HT-29 (cell line): ENCODE data around the gene CTDP1. TPM values are rescaled to one million over a fixed set of nuclear protein-coding genes. Genes with fewer than 3 reads are reported as not detected.

Source experiments
- DNase-seq: peaks from one replicate; pipeline ENCODE4 v3.0.0-alpha.2; 2015; ENCODE audit warnings: low spot score
- total RNA-seq: library from RNA; depleted of rRNA; stranded (reverse); fragments of >200 nt; shearing (Covaris generic); gene quantifications from 2 replicates; pipeline ENCODE4 v1.2.3, GENCODE V29; 2014

Gene CTDP1
- total RNA-seq, 1 experiment from 2014 or later = 30.9 TPM

- DNase-seq = no peak
These were observed 36.3 kb upstream of the CTDP1 start for GRCh38 chr18:79643054-79643984.

GRCh38 chr18:79644006-79644665, 35.5 kb upstream of the CTDP1 start:
- DNase-seq = peak; percentile 40

GRCh38 chr18:79644666-79645057, 34.9 kb upstream of the CTDP1 start:
- DNase-seq = no peak

- DNase-seq = no peak
These were observed 34.2 kb upstream of the CTDP1 start for GRCh38 chr18:79645291-79645983.

- no peak for DNase-seq
These were observed 32.3 kb upstream of the CTDP1 start for GRCh38 chr18:79647307-79647706.

- DNase-seq = no peak
These were observed 28.6 kb upstream of the CTDP1 start for GRCh38 chr18:79650959-79651358.

GRCh38 chr18:79657342-79657996, 22.1 kb upstream of the CTDP1 start:
- no peak for DNase-seq

GRCh38 chr18:79658366-79658765, 21.2 kb upstream of the CTDP1 start:
- DNase-seq = no peak

- DNase-seq = no peak
These were observed 19.9 kb upstream of the CTDP1 start for GRCh38 chr18:79659733-79660132.

GRCh38 chr18:79662034-79662433, 17.6 kb upstream of the CTDP1 start:
- DNase-seq = no peak

GRCh38 chr18:79662439-79662838, 17.2 kb upstream of the CTDP1 start:
- no peak for DNase-seq

GRCh38 chr18:79664525-79665125, 15.0 kb upstream of the CTDP1 start:
- DNase-seq = no peak

- DNase-seq = no peak
These were observed 11.4 kb upstream of the CTDP1 start for GRCh38 chr18:79668203-79668602.

GRCh38 chr18:79672490-79673276, 6.9 kb upstream of the CTDP1 start:
- no peak for DNase-seq

GRCh38 chr18:79677221-79677620, 2.4 kb upstream of the CTDP1 start:
- DNase-seq = no peak

- no peak for DNase-seq
These were observed 1.8 kb upstream of the CTDP1 start for GRCh38 chr18:79677840-79678239.

- peak; percentile 96 for DNase-seq
These were observed 695 bp upstream of the CTDP1 start for GRCh38 chr18:79678665-79679551.

- DNase-seq = peak; percentile 34
These were observed 687 bp downstream of the CTDP1 start for GRCh38 chr18:79680100-79680879.

- DNase-seq = peak; percentile 1
These were observed 1.3 kb downstream of the CTDP1 start for GRCh38 chr18:79680891-79681339.
